BLaER1 treated with 17β-estradiol and CSF1 and Interleukin-3, amounts not matched to agents 10 nM and 100 nM (cell line): ENCODE results near the gene DPYSL5.
A peak's percentile ranks its signal among the peaks of the same experiment; 100 is the strongest.

ENCODE experiments used
- H3K27ac ChIP-seq, 11 experiments: shearing (Covaris generic); formaldehyde crosslinking; 2 replicates each; pipeline ENCODE4 v1.8.1; 2022
- H3K27me3 ChIP-seq, 11 experiments: shearing (Covaris generic); formaldehyde crosslinking; 2 replicates each; pipeline ENCODE4 v1.8.1; 2022
- H3K36me3 ChIP-seq, 11 experiments: shearing (Covaris generic); formaldehyde crosslinking; 2 replicates each; pipeline ENCODE4 v1.8.1; 2022
- H3K4me1 ChIP-seq, 10 experiments: shearing (Covaris generic); formaldehyde crosslinking; 2 replicates each; pipeline ENCODE4 v1.8.1; 2022
- H3K4me2 ChIP-seq, 11 experiments: shearing (Covaris generic); formaldehyde crosslinking; 2 replicates each; pipeline ENCODE4 v1.8.1; 2022
- H3K4me3 ChIP-seq, 10 experiments: shearing (Covaris generic); formaldehyde crosslinking; 2 replicates each; pipeline ENCODE4 v1.8.1; 2022
- H3K9ac ChIP-seq, 11 experiments: shearing (Covaris generic); formaldehyde crosslinking; 2 replicates each; pipeline ENCODE4 v1.8.1; 2022
- H3K9me3 ChIP-seq, 11 experiments: shearing (Covaris generic); formaldehyde crosslinking; replicated peaks in 1 of 11; 2 replicates each; pipeline ENCODE4 v1.8.1; 2022
- H4K20me1 ChIP-seq, 11 experiments: shearing (Covaris generic); formaldehyde crosslinking; 2 replicates each; pipeline ENCODE4 v1.8.1; 2022
- Cebpa-rat ChIP-seq, 11 experiments: shearing (Covaris generic); IDR thresholded peaks; 2 replicates each; pipeline ENCODE4 v1.8.1; 2022

Gene DPYSL5

GRCh38 chr2:26847655-26848335, at the start of gene DPYSL5:
Gene DPYSL5 (plus strand): TSS chr2:26848132. CDS start chr2:26898500, 50,368 bp downstream.
- H3K27me3 ChIP-seq: peaks cover 79 to 85% (median 83%) of the 10 kb centered on the region in 11 experiments
- TF ChIP-seq Cebpa-rat (IDR thresholded peaks at IDR 0.05): no peak
- H3K4me1 ChIP-seq: peaks cover 26 to 37% (median 36%) of the 10 kb centered on the region in 10 experiments
- peak within 1 kb of the TSS; percentile 52 to 76 (median 66) for H3K4me3 ChIP-seq
- peak within 1 kb of the TSS; percentile 10 to 65 (median 39); a peak in 17 of 22 replicates for H3K9ac ChIP-seq
- no peaks in the 10 kb centered on the region for H3K9me3 ChIP-seq
- H3K4me2 ChIP-seq: peak within 1 kb of the TSS; percentile 93 to 100 (median 98)
- no peak within 1 kb of the TSS for H3K27ac ChIP-seq
- H3K36me3 ChIP-seq: no peaks in the 10 kb centered on the region
- peaks cover 0 to 49% (median 40%) of the 10 kb centered on the region in 11 experiments; a peak in 19 of 22 replicates for H4K20me1 ChIP-seq

- Histone ChIP-seq H3K36me3 (peaks cover 0 to 63% (median 48%) of the 10 kb centered on the region in 11 experiments; a peak in 18 of 22 replicates), H3K9ac (no peak overlapping the region), H3K27me3 (no peaks in the 10 kb centered on the region), H3K4me1 (no peaks in the 10 kb centered on the region), H3K4me3 (no peak overlapping the region), H4K20me1 (peaks cover 0 to 8% (median 0%) of the 10 kb centered on the region in 11 experiments; a peak in 1 of 22 replicates), H3K9me3 (no peaks in the 10 kb centered on the region), H3K4me2 (no peak overlapping the region), H3K27ac (no peak overlapping the region)
- TF ChIP-seq Cebpa-rat (IDR thresholded peaks at IDR 0.05): no peak
Measured at GRCh38 chr2:26801328-26801727, 46.6 kb upstream of the DPYSL5 start.

- Histone ChIP-seq H3K36me3 (peaks cover 0 to 59% (median 43%) of the 10 kb centered on the region in 11 experiments; a peak in 18 of 22 replicates), H3K4me3 (no peak overlapping the region), H4K20me1 (peaks cover 0 to 4% (median 0%) of the 10 kb centered on the region in 11 experiments; a peak in 1 of 22 replicates), H3K27ac (no peak overlapping the region), H3K27me3 (no peaks in the 10 kb centered on the region), H3K9ac (no peak overlapping the region), H3K9me3 (no peaks in the 10 kb centered on the region), H3K4me1 (no peaks in the 10 kb centered on the region), H3K4me2 (no peak overlapping the region)
- no peak for TF ChIP-seq Cebpa-rat (IDR thresholded peaks at IDR 0.05)
Measured at GRCh38 chr2:26801796-26802195, 46.1 kb upstream of the DPYSL5 start.

GRCh38 chr2:26805241-26805676, 42.7 kb upstream of the DPYSL5 start:
- Histone ChIP-seq H3K9ac (no peak overlapping the region), H3K4me1 (peaks cover 8 to 13% (median 11%) of the 10 kb centered on the region in 10 experiments), H3K4me2 (no peak overlapping the region), H4K20me1 (peaks cover 0 to under 1% (median 0%) of the 10 kb centered on the region in 11 experiments; a peak in 2 of 22 replicates), H3K27me3 (no peaks in the 10 kb centered on the region), H3K4me3 (no peak overlapping the region), H3K9me3 (no peaks in the 10 kb centered on the region), H3K27ac (no peak overlapping the region), H3K36me3 (peaks cover 0 to 24% (median 14%) of the 10 kb centered on the region in 11 experiments; a peak in 15 of 22 replicates)
- no peak for TF ChIP-seq Cebpa-rat (IDR thresholded peaks at IDR 0.05)

GRCh38 chr2:26807788-26808460, 40.0 kb upstream of the DPYSL5 start:
- no peaks in the 10 kb centered on the region for H3K9me3 ChIP-seq
- peaks cover 0 to 4% (median 0%) of the 10 kb centered on the region in 11 experiments; a peak in 1 of 22 replicates for H4K20me1 ChIP-seq
- H3K36me3 ChIP-seq: no peaks in the 10 kb centered on the region
- peaks cover 15 to 25% (median 22%) of the 10 kb centered on the region in 10 experiments for H3K4me1 ChIP-seq
- H3K4me2 ChIP-seq: no peak overlapping the region
- no peak overlapping the region for H3K9ac ChIP-seq
- H3K27ac ChIP-seq: no peak overlapping the region
- H3K4me3 ChIP-seq: no peak overlapping the region
- no peak for TF ChIP-seq Cebpa-rat (IDR thresholded peaks at IDR 0.05)
- H3K27me3 ChIP-seq: no peaks in the 10 kb centered on the region

- H3K4me2 ChIP-seq: peak overlapping the region in 9 of 11 experiments; percentile 53 to 84 (median 69); a peak in 11 of 22 replicates
- no peaks in the 10 kb centered on the region for H3K36me3 ChIP-seq
- no peak for TF ChIP-seq Cebpa-rat (IDR thresholded peaks at IDR 0.05)
- H3K27me3 ChIP-seq: no peaks in the 10 kb centered on the region
- H3K4me3 ChIP-seq: no peak overlapping the region
- no peak overlapping the region for H3K9ac ChIP-seq
- peaks cover 15 to 25% (median 22%) of the 10 kb centered on the region in 10 experiments for H3K4me1 ChIP-seq
- peaks cover 0 to 4% (median 0%) of the 10 kb centered on the region in 11 experiments; a peak in 1 of 22 replicates for H4K20me1 ChIP-seq
- no peak overlapping the region for H3K27ac ChIP-seq
- H3K9me3 ChIP-seq: peaks cover 0 to 9% (median 4%) of the 10 kb centered on the region in 11 experiments; a peak in 11 of 22 replicates
Measured at GRCh38 chr2:26809211-26809610, 38.7 kb upstream of the DPYSL5 start.

GRCh38 chr2:26809876-26810577, 37.9 kb upstream of the DPYSL5 start:
- H3K4me1 ChIP-seq: peaks cover 15 to 25% (median 22%) of the 10 kb centered on the region in 10 experiments
- peaks cover 0 to 14% (median 7%) of the 10 kb centered on the region in 11 experiments; a peak in 11 of 22 replicates for H3K9me3 ChIP-seq
- H3K4me3 ChIP-seq: no peak overlapping the region
- peak overlapping the region; percentile 39 to 84 (median 64) for H3K4me2 ChIP-seq
- no peaks in the 10 kb centered on the region for H3K27me3 ChIP-seq
- H3K27ac ChIP-seq: no peak overlapping the region
- H4K20me1 ChIP-seq: peaks cover 0 to 4% (median 0%) of the 10 kb centered on the region in 11 experiments; a peak in 1 of 22 replicates
- H3K36me3 ChIP-seq: no peaks in the 10 kb centered on the region
- TF ChIP-seq Cebpa-rat (IDR thresholded peaks at IDR 0.05): no peak
- no peak overlapping the region; a peak in 1 of 22 replicates for H3K9ac ChIP-seq

GRCh38 chr2:26811261-26811660, 36.7 kb upstream of the DPYSL5 start:
- Histone ChIP-seq H3K36me3 (no peaks in the 10 kb centered on the region), H3K27ac (no peak overlapping the region), H3K4me2 (peak overlapping the region in 7 of 11 experiments; percentile 39 to 84 (median 71); a peak in 8 of 22 replicates), H3K27me3 (no peaks in the 10 kb centered on the region), H3K9ac (no peak overlapping the region), H3K4me1 (peaks cover 15 to 25% (median 22%) of the 10 kb centered on the region in 10 experiments), H3K4me3 (no peak overlapping the region), H3K9me3 (peaks cover 0 to 16% (median 7%) of the 10 kb centered on the region in 11 experiments; a peak in 11 of 22 replicates), H4K20me1 (peaks cover 0 to 4% (median 0%) of the 10 kb centered on the region in 11 experiments; a peak in 1 of 22 replicates)
- no peak for TF ChIP-seq Cebpa-rat (IDR thresholded peaks at IDR 0.05)
